GM19395 (cell line): ENCODE results near the gene PYY.
"Not testable (repeated sequence)": the region's sequence is repeated elsewhere in the genome, so short reads cannot be mapped to it uniquely, and the experiment has no call there.

Source experiments
- ATAC-seq: cut with Tn5 transposase; IDR thresholded peaks from one replicate; pipeline ENCODE4 v1.9.1; 2021; ENCODE audit warnings: mild to moderate bottlenecking, moderate library complexity; ENCODE audit not compliant: unreplicated experiment

Gene PYY

GRCh38 chr17:43979011-43979410 is 25.3 kb upstream of the PYY start:
- ATAC-seq = no peak

DNA sequence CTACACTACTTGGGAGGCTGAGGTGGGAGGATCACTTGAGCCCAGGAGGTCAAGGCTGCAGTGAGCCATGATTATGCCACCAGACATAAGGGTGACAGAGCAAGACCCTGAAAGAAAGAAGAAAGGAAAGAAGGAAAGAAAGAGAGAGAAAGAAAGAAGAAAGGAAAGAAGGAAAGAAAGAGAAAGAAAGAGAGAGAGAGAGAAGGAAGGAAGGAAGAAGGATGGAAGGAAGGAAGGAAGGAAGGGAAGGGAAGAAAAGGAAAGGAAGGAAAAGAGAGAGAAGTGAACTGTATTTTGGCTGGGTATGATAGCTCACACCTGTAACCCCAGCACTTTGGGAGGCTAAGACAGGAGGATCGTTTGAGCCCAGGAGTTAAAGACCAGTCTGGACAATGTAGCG is 24.3 kb upstream of the PYY start:
- no peak for ATAC-seq

GRCh38 chr17:43976963-43977837 is 23.5 kb upstream of the PYY start:
- ATAC-seq = no peak

DNA sequence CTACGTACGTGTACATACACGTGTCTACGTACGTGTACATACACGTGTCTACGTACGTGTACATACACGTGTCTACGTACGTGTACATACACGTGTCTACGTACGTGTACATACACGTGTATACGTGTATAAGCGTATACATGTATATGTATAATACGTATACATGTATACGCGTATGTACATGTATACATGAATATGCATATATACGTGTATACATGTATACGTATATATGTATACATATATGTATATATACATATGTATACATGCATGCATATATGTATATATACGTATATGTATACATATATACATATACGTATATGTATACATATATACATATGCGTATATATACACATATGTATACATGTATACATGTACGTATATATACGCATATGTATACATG is 22.2 kb upstream of the PYY start:
- ATAC-seq = no peak

DNA sequence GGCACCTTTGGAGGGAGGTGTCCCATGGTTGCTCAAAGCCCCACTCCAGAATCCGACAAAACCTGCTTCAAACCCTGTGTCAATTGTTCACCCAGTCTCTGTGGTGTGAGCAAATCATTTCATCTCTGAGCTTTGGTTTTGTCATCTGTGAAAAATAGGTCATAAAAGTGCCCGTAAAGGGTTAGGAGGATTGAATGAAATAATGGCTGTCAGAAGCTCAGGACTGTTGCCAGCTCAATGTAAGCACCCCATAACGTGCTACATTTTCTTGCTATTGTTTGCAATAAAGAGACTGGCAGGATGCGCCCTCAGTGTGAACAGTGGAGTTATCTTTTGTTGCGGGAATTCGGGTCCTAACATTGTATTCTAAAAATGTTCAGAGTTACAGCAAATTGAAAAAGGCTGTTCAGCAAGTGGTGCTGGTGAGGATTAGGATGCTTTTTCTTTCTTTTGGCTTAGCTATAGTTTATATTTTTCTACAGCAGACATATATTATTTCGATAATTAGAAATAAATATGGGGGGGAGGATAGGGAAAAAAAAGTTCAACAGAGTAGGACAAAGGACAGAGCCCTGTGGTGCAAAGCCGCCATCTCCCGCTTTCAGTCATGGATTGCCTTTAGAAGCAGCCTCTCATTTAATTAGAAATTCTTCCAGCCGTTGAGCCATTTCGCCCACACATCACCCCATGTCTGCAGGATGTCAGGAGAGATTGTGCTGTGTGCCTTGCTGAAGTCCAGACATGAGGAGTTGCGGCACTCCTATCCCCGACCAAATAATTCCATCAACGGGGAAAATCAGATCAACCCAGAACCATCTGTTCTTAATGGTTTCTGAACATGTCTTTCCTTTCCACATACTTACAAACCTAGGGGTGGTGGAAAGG is 20.9 kb upstream of the PYY start:
- ATAC-seq = no peak

DNA sequence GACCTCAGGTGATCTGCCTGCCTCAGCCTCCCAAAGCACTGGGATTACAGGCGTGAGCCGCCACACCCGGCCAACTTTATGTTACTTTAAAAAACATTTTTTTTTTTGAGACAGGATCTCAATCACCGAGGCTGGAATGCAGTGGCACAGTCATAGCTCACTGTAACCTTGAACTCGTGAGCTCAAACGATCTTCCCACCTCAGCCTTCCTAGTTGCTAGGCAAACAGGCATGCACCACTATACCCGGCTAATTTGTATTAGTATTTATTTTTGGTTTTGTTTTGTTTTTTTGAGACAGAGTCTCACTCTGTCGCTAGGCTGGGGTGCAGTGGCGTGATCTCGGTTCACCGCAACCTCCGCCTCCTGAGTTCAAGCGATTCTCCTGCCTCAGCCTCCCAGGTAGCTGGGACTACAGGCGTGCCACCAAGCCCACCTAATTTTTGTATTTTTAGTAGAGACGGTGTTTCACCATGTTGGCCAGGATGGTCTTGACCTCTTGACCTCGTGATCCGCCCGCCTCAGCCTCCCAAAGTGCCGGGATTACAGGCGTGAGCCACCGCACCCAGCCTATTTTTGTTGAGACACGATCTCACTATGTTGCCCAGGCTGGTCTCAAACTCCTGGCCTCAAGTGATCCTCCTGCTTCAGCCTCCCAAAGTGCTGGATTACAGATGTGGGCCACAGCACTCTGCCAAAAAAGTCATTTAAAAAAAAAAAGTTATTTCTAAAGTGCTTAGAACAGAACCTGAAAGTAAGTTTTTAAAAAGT is 18.9 kb upstream of the PYY start:
- not testable (repeated sequence) for ATAC-seq

DNA sequence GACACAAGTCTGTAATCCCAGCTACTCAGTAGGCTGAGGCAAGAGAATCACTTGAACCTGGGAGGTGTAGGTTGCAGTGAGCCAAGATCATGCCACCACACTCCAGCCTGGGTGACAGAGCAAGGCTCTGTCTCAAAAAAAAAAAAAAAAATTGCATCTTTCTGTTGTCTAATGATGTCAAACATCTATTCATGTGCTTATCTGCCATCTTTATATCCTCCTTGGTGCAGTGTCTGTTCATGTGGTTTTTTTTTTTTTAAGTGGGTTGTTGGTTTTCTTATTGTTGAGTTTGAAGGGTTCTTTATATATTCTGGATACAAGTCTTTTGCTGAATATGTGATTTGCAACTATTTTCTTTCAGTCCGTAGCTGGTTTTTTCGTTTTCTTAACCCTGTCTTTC is 17.7 kb upstream of the PYY start:
- ATAC-seq = not testable (repeated sequence)

GRCh38 chr17:43970366-43970765 is 16.6 kb upstream of the PYY start:
- ATAC-seq = no peak

DNA sequence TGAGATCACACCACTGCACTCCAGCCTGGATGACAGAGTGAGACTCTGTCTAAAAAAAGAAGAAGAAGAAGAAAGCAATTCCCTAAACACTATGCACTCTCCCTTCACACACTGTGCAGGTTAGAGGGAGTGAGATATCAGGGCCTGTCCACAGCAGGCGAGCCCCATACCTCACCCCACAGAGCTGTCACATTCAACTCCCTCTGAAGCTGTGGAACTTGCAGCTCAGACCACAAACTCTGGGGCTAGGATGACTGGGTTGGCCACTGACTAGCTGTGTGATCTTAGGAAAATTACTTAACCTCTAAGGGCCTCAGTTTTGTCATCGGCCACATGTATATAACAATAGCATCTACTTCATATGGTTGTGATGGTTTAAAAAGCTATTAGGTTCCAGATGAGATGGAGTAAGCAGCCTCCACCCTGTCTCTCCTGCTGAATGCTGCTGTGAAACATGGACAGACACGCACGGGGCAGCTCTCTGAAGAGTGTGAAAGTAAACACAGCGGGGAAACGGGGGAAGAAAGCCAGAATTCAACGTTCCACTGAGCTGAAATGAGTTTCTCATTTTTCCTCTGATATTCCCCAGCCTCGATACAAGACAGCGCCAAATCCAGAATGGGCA is 13.6 kb upstream of the PYY start:
- ATAC-seq = no peak

- ATAC-seq = no peak
These were observed 12.5 kb upstream of the PYY start for GRCh38 chr17:43966276-43966675.

DNA sequence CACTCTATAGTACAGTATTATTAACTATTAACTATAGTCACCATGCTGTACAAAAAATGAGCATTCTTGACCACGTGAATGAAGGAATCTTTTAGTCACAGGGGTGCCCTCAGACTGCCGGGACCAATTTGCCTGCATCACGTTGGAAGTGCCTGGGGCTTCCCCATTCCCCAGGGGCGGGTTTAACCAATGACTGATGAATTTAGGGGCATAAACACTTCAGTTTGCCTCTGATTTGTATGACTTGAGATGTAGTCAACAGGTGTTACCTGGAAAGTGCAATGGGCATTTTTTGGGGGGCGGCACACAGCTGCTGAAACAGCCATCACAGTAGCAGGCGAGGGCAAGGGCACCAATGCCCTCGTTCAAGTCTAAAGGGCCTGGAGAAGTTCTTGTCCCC is 8.7 kb upstream of the PYY start:
- ATAC-seq = no peak

DNA sequence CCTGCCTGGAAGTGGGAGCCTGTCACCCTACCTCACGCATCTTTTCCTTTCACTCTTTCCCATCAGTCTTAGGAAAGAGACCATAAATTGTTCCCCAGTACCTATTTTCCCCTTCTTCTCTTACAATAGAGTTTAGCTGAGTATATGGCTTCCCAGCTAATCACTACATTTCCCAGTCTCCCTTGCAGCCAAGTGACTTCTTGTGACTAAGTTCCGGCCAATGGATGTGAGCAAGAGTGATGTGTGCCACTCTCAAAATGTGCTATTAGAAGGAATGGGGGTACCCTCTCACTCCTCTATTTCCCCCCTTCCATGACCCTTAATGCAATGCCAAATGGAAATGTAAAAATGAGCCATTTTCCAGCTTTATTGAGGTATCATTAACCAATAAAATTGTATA is 8.2 kb upstream of the PYY start:
- no peak for ATAC-seq

- ATAC-seq = not testable (repeated sequence)
These were observed 7.6 kb upstream of the PYY start for GRCh38 chr17:43961292-43961691.

DNA sequence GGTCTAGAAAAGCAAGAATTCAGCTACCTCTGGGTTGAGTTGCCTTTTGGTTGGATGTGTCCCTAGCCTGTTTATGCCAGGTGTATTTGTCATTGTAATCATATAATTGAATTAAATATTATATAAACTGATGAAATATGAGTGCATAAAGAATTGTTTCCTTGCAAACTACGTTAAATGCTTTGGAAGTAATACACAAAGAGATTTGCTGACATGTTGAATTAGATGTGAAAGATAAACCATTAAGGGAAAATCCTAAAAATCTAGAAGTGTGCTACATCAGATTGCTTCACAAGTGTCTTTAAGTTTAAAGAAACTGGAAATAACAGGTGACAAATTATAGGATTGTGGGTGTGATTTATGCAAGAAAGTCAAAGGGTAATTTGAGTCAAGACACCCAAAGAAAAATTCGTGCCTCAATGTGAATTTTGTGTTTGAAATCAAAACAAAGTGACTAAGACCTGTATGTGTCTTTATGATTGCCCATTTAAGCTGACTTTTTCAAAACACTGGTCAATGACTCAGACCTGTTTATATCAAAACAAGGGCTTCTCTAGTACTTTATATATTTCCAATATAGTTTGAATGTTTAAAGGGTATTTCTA is 5.1 kb upstream of the PYY start:
- no peak for ATAC-seq

DNA sequence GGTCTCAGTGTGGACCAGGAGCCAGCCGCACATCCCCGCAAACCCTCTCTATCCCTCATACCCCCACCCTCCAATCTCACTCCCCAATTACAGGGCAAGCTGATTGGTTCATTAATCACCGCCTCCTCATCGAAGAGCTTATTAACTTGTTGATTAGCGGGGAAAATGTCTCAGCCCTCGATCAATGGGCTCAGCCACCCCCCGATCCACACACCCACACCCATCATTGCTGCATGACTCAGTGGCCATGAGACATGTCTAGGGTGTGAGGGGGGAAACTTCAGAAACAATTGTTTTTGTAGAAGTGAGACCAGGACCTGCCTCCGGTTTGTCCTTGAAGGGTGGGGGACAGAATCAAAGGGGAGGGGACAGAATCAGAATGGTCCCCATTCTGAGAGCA is 2.5 kb upstream of the PYY start:
- no peak for ATAC-seq

DNA sequence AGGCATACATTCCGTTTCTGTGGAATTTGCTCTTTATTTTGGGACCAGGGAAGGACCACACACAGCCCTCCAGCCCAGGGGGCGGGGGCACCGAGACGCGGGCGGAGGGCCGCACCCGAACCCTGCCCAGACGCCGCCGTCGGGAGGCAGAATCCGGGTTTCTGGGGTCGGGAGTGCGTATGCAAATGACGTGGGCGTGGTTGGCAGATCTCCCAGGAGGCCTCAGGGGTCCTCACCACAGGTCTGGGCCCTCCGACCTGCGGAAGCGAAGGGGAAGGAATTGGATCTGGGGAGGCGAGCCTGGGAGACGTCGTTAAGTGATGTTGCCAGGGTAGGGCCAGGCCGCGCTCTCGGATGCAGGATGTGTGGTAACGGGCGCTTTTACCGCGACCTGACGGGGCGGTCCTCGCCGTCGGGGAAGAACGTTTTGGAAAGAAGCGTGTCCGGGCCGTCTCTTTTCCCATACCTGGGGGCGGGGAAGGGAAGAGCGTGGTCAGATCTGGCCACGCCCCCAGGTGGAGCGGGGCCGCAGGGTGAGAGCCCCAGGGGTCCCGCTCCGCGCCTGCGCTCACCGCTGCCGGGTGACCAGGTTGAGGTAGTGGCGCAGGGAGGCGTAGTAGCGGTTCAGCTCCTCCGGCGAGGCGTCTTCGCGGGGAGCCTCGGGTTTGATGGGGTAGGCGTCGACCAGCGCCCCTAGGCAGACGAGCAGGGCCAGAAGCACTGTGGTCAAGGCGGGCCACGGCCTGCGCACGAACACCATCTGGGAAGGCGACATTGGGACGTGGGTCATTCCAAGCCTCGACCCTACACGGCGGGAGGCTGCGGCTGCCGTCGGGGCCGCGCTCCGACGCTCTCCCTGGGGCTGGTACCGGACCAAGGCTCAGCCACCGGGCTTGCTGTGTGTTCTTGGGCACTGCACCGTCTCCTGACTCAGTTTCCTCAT is 745 bp downstream of the PYY start:
- ATAC-seq = no peak

DNA sequence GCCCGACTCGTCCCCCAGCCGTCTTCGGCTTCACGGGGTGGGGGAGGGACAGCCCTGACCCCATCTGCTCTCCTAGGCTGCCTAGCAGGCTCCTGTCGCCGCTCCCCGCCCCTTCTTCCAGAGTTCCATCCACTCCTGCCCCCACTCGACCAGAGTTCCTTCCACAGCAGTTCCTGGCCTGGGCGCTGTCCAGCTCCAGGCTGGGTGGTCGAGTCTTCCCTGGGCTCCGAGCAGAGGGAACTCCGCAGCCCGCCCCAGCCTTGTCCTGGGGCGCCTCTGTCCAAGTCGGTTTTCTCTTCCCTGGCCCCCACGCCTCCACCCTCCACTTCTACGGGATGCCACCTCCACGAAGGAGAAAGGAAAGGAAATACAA is 1.4 kb downstream of the PYY start:
- no peak for ATAC-seq

DNA sequence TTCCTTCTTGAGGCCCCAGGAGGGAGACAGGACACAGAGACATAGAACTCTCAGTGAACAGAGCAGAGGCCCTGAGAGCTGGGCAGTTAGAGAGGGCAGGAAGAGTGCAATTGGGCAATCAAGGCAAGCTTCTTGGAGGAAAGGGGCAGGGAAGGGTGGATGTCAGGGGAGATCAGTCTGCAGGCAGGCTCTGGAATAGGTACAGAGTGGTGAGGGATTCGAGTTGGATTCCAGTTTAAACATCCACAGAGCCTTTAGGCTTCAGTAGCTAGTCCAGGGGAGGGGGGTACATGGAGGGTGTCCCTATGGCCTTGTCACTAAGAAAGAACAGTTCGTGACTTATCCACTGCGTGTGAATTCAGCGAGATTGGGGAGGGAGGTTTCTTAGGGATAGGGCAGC is 2.0 kb downstream of the PYY start:
- ATAC-seq = no peak

DNA sequence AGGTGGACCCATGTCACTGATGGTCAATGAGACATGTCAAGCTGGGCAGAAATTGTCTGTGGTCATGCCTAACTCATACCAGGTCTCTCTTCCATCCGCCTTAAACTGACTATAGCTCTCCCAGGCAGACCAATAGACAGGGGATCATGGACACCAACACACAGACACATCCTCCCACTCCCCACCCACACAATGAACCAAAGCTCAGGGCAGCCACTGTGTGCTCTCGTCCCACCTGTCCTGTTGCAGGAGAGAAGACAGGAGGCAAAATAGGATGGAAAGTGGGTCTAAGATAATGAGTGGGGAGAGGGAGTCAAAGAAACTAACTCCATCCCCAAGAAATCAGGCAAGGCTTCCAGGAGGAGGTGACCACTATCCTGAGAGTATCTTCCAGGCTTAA is 3.2 kb downstream of the PYY start:
- no peak for ATAC-seq
